ENCODE results near the gene PHKA1.

DNA sequence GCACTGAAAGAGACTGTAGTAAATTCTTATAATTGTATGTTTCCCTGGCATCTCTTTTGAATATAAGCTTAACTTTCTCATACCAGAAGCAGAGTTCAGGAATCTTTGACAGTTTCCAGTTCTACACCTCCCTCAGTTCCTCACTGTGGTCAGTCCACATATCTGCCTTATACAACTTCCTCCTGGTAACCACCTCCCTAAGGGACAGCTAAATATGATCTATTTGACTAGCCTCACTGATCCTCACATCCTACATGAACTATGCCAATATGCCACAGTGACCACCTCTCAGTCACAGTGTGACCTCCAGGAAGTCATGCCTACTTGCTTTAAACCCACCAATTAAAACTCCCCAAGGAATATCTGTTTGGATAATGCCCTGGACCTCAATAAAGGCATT, 89.9 kb downstream of the PHKA1 start:
- no peak for TF ChIP-seq RAD21 (IDR thresholded peaks at IDR 0.05; ENCODE audit: low read depth)
- TF ChIP-seq, protein P1, sequence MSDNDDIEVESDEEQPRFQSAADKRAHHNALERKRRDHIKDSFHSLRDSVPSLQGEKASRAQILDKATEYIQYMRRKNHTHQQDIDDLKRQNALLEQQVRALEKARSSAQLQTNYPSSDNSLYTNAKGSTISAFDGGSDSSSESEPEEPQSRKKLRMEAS (IDR thresholded peaks at IDR 0.05), result no peak
- TF ChIP-seq, protein P2, sequence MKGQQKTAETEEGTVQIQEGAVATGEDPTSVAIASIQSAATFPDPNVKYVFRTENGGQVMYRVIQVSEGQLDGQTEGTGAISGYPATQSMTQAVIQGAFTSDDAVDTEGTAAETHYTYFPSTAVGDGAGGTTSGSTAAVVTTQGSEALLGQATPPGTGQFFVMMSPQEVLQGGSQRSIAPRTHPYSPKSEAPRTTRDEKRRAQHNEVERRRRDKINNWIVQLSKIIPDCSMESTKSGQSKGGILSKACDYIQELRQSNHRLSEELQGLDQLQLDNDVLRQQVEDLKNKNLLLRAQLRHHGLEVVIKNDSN (IDR thresholded peaks at IDR 0.05), result no peak
- no peak for TF ChIP-seq TCF12 (IDR thresholded peaks at IDR 0.05; ENCODE audit: low read depth)
- TF ChIP-seq CREB1 (IDR thresholded peaks at IDR 0.05; ENCODE audit: low read depth), result no peak
- TF ChIP-seq EGR1 (IDR thresholded peaks at IDR 0.05), result no peak
- no peak for TF ChIP-seq CEBPB (IDR thresholded peaks at IDR 0.05)
- no peak for TF ChIP-seq TAF1 (IDR thresholded peaks at IDR 0.05; ENCODE audit: low read depth)
- no peak for TF ChIP-seq EP300 (IDR thresholded peaks at IDR 0.05; ENCODE audit: borderline replicate concordance)

Measured in Ishikawa (cell line).